GM19463 (cell line): ENCODE results near the gene BBS2.

Experiments
- ATAC-seq: cut with Tn5 transposase; IDR thresholded peaks from one replicate; pipeline ENCODE4 v1.9.1; 2021; ENCODE audit warnings: mild to moderate bottlenecking, moderate library complexity; ENCODE audit not compliant: unreplicated experiment

The BBS2 gene

GRCh38 chr16:56519459-56520250 is at the start of gene BBS2:
BBS2 (minus strand) TSS chr16:56520024; CDS start chr16:56519862, 162 bp downstream.
- ATAC-seq: peak; percentile 81

DNA sequence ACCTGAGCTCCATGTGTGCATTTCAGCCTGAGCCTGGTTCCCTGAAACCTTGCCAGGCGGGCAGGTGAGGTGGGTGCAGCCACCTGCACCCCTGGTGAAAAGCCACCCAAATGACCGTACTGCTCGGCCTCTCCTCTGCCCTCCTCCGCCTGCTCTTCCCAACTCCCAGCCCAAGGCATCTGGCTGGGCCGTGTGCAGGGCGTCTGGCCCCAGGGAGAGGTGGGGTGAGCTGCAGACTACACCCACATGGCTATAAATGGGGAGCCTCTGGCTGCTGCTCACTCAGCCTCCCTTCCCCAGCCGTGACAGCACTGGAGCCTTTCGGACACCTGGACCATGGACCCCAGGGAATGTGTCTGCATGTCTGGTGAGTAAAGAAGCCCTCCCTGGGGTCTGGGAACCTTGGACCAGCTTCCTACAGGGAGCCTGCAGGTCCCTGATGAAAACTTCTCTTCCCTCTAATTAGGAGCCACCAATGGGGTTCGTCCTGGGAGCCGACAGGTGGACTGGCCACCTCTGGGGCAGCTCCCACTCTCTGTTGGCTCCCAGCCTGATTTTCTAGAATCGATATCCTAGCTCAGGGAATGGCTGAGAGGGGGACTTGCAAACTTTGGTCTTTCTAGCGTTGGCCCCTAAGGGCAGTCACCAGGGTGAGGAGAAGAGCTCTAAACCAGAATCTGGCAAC is 45.1 kb upstream of the BBS2 start, which contains the start of gene MT4:
MT4 (plus strand) TSS at position 281 of the 685 bp plus-strand sequence; CDS start at position 337, 56 bp downstream.
- ATAC-seq: no peak

DNA sequence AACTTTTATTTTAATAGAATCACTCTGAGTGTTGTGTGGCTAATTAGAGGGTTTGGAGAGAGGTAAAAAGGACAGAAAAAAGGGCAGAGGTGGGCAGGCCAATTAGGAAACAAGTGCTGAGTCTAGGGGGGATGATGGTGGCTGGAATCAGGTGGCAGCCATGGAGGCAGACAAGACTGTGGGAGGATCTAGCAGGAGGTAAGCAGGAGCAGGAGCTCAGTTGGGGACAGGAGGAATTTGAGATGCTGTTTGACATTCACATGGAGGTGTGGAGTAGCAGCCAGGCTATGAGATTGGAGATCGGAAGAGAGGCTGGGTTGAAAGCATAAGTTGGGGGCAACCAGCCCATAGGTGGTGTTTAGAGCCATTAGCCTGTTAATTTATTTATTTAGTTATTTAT is 41.3 kb upstream of the BBS2 start:
- ATAC-seq: no peak

- ATAC-seq: no peak
Measured at GRCh38 chr16:56560447-56560846, 40.6 kb upstream of the BBS2 start.

DNA sequence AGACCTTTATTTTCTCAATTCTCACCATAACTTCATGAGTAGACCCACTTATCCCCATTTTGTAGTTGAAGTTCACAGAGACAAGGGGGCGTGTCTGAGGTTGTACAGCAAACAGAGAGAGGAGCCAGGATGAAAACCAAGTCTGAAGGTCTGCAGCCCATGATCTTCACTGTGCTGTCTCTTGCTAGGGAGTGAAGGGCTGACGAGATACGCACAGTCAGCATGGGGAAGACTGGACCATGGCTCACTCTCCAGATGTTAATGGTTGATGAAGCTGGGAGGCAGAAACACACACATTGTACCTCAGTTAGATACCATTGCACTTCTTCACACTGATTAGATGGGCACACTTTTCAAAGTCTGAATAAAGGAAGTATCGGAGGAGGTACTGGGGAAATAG is 39.3 kb upstream of the BBS2 start:
- no peak for ATAC-seq

GRCh38 chr16:56558024-56558747 is 38.4 kb upstream of the BBS2 start:
- ATAC-seq: no peak

DNA sequence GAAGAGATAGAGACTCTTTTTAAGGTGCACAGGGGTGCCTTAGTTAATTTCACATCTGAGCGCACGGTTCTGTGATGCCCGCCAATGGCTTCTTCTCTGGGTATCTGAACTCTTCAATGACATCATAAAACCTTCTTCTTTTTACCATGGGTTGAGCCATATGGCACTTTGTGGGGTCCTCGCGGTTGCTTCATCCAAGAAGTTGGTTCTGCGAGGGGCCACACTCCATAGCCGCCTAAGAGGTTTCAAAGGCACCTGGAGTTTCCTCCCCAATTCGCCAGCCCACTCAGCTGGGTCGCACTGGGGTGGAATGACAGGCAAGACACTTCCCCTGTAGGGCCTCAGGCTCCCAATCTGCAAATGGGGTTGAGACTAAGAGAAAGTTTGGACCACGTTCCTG is 34.6 kb upstream of the BBS2 start:
- ATAC-seq: no peak

- no peak for ATAC-seq
Measured at GRCh38 chr16:56551796-56552738, 32.2 kb upstream of the BBS2 start.

DNA sequence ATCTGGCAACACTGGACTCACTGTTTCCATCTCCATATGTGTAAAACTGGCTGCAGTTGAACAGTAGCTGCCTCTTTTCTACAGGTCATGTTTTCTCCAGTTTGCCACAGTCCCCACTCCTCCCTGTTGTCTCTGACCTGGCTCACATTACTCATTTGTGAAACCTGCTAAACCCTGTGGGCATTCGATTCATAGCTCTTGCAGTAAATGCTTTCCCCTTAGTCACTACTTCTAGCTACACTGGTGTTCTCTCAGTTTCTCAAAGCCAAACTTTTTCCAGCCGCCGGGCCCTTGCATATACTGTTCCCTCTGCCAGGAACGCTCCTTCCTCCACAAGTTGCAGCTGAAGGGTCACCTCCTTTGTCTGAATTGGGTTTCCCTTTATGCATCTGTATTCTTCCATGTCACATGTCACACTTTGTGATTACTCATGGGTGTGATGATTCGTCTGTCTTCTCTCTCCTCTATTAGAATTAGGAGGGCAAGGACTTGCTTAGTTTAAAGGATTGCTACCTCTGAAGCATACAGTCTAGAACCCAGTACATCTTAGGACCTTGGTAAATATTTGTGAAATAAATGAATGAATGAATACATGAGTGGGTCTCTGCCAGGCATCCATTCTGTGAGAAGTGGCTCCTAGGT is 30.0 kb upstream of the BBS2 start:
- no peak for ATAC-seq

DNA sequence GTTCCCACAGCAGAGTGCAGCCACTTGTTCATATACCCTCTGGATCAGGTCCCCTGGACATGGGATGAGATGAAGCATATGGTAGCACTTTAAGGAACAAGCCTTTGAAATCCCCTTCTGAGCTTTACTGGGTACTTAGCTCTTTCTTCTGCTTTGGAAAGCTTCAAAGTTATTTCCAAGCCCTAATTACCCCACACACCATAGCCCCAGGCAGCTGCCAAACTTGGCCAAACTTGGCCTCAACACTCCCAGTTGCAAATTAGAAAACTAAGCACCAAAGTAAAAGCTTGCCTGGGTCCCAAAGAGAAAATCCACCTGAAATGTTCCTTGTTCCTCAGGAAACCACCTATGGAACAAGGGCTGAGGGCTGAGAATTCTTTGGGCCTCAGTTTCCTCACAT is 29.3 kb upstream of the BBS2 start:
- ATAC-seq: no peak

GRCh38 chr16:56547949-56548567 is 28.2 kb upstream of the BBS2 start:
- ATAC-seq: no peak

DNA sequence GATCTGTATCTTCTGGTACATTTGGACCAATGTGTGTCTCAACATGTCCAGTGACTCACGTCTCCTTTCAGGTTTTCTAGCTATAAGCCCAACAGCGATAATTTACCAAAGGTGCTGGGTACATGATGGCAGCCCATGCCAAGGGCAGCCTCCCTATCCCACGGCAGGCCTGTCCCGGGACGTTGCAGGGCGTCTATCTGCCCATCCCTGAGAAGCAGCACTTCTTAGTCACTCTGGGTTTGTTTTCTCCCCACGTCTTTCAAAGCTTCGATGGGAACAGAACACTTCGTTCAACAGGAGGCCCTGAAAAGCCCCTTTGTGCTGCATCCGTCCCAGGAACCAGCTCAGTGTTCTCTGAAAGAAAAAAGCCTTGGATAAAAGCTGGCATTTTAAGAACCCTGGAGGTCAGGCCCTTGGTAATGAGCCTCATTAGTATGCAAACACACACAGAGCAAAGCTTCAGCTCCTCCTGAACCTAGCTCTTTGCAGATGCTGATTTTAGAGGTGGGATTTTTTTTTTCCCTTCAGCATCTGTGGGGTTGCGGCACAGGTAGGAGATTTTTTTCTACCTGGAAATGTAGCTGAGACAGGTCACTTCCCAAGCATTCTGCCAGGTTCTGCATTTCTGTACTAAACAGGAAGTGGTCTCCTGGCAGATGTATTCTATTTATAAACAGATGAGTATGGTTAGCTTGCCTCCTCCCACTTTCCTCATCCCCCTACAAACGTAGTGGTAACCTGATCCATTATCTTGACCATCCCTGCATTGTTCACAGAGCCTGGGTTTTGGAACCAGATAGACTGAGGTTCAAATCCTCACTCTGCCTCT is 27.5 kb upstream of the BBS2 start:
- ATAC-seq: no peak

DNA sequence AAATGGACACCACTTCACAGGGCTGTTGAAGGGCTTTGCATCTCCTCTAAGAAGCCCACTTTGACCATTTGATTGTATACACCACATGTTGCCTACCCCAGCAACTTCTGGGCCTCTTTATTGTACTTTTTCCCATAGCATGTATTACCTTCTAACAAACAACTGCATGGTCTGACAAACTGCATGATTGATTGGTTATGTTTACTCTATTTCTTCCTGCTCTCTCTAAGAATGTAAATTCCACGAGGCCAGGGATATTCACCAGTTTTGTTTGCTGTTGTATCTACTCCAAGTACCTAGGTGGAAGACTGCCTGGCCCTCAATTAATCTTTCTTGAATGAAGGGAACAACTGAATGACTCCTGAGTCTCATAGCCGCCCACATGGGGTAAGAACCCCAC is 22.2 kb upstream of the BBS2 start:
- ATAC-seq: no peak

- no peak for ATAC-seq
Measured at GRCh38 chr16:56539656-56540055, 19.8 kb upstream of the BBS2 start.

DNA sequence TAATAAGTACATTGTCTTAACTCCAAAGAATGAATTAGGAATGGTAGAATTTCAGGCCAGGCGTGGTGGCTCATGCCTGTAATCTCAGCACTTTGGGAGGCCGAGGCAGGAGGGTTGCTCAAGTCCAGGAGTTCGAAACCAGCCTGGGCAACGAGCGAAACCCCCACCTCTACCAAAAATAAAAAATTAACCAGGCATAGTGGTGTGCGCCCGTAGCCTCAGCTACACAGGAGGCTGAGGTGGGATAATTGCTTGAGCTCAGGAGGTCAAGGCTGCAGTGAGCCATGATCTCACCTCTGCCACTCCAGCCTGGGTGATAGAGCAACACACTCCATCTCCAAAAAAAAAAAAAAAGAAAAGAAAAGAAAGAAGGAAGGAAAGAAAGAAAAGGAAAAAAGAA is 18.5 kb upstream of the BBS2 start:
- no peak for ATAC-seq

DNA sequence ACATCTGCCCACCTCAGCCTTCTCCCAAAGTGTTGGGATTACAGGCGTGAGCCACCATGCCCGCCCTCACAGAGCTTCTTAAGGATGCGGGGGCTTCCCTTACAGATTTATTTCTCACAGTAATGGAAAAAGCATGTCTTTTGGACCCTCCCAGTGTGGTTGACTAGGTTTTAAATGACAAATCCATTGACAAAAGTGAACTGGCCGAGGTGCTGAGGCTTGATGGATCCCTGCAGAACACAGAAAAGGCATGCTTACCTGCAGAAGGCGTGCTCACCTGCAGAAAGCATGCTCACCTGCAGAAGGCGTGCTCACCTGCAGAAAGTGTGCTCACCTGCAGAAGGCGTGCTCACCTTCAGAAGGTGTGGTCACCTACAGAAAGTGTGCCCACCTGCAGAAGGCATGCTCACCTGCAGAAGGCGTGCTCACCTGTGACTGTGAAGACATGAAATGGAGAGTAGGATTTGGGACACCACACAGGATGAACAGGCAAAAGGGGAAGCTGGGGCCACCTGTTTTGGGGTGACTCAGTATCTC is 15.1 kb upstream of the BBS2 start:
- ATAC-seq: no peak

DNA sequence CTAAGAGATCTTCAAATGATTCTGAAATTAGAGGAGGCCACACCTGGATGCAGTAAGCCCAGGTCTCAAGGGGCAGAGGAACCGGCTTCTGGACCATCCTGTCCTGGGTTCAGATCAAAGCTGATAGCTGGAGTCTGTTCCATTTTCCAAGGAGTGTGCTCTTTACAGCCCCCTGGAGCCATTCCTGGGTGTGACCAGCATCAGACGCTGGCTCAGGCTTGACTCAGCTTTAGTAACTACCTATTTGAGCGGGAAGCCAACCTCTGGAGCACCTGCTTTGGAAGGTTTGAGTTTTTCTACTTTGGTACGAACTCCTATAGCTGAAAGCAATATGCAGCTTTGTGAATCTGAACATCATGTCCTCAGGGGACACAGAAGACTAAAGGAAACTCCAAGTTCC is 12.9 kb upstream of the BBS2 start:
- ATAC-seq: no peak

GRCh38 chr16:56530872-56531271 is 11.0 kb upstream of the BBS2 start:
- no peak for ATAC-seq

- no peak for ATAC-seq
Measured at GRCh38 chr16:56525236-56525635, 5.4 kb upstream of the BBS2 start.
